ENCODE results near the gene PLXNA3. TPM values are rescaled to one million over a fixed set of nuclear protein-coding genes. Genes with fewer than 3 reads are reported as not detected.

PLXNA3 gene
- total and polyA plus RNA-seq, 5 donors from 2014 or later = 0.32 to 64.6 (median 0.35) TPM

DNA sequence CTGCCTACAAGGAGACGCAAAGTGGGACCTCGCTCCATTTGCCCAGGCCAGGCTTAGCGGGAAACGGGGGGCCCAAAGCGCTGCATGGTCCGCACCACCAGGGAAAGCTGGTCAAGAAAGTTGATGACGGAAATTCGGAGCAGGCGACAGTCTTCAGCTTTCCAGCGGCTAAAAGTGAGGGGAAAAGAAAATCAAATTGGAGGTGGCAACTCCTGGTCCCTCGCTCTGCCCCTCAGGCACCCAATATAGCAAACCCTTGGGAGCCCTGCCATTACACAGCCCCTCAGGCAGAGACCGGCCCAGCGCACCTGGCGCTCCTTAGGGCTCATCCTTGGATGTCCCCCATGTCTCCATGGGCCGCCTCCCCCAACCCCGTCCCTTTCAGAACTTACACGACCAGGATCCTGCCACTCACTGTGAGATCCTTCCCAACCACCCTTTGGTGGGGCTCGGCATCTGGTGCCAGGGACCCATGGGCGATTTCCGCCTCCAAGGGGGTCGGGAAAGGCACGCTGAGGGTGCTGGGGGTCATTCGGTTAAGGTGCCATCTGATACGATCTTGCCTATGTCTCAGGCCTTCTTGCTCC is 19.9 kb downstream of the PLXNA3 start:
- no peak for DNase-seq
- Mint-ChIP-seq H3K9me3 (no peaks in the 10 kb centered on the region), H3K4me3 (peak overlapping the region; percentile 79 to 92 (median 84)), H3K36me3 (no peaks in the 10 kb centered on the region), H3K4me1 (peaks cover 0 to 28% (median 5%) of the 10 kb centered on the region in 4 donors), H3K27me3 (no peaks in the 10 kb centered on the region), H3K27ac (peak overlapping the region in 2 of 3 donors; percentile 79 to 80)
- Histone ChIP-seq H3K36me3 (ENCODE audit: control insufficient read depth, insufficient read depth, low read length) (no peaks in the 10 kb centered on the region), H3K27ac (ENCODE audit: insufficient read depth, low read length, poor library complexity, severe bottlenecking) (peak overlapping the region; percentile 83), H3K4me1 (ENCODE audit: control insufficient read depth, insufficient read depth, low read length, poor library complexity, severe bottlenecking) (peaks cover 14% of the 10 kb centered on the region), H3K9me3 (ENCODE audit: control insufficient read depth in 2 of 2, low read length in 2 of 2) (no peaks in the 10 kb centered on the region), H3K27me3 (ENCODE audit: control insufficient read depth, insufficient read depth, low read length) (no peaks in the 10 kb centered on the region), H3K4me3 (ENCODE audit: low read depth, low read length) (peak overlapping the region; percentile 35)
- no peak for ATAC-seq (ENCODE audit: low read depth in 2 of 2)

DNA sequence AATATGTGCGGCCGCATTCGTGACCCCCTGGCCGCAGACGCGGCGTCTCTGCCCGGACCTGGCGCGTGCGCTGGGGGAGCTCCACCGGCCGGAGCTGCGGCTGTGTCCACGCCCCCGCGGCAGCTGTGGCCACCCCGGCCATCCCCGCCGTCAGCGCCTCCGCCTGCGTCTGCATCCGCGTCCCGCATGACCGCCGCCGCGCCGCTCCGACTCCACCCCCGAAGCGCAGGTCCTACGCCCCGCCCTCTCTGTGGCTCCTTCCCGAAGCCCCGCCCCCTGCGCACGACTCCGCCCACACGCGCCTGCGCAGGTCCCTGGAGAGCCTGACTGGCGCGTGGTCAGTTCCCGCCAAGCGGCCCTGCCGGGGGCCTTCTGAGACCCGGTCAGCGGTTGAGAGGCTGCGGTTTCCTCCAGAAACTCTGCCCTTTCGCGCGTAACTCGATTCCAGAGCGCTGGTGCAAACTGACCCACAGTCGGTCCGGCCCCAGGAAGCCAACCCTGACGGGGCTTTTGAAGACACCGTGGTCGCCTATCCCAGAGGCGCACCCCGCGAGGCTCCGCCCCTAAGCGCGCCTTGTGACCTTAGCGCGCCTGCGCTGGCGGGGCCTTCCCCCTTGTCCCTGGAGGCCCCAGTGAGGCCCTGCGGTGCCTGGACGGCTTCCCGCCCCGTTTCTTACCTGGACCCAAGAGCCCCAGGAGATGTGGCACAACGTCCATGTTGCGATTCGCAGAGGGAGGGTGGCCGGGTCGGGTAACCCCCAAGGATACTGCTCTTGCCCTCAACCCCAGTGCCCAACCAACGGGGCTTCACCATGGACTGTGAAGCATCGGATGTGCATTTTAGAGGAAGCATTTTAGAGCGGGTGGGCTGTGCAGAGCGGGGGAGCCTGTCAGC is 20.9 kb downstream of the PLXNA3 start, which contains the start of gene LAGE3:
Gene LAGE3, minus strand, starts transcription at position 554 of the 895 bp plus-strand sequence. Its CDS starts 366 bp downstream, at position 188.
- no peaks in the 10 kb centered on the region for H3K27me3 Mint-ChIP-seq
- H3K4me3 ChIP-seq (ENCODE audit: low read depth, low read length) = peak within 1 kb of the TSS; percentile 35

DNA sequence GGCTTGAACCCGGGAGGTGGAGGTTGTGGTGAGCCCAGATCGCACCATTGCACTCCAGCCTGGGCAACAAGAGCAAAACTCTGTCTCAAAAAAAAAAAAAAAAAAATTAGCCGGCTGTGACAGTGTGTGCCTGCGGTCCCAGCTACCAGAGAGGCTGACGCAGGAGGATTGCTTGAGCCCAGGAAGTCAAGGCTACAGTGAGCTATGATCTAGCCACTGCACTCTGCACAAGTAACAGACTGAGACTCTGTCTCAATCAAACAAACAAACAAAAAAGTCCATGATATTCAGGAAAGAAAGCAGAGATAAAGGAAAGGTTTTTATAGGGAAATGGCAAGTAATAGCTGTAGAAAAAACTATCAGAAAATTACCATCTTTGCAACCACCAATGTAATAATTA is 23.1 kb downstream of the PLXNA3 start:
- ATAC-seq (ENCODE audit: low read depth in 2 of 2) = no peak
- peaks cover 3% of the 10 kb centered on the region for H3K36me3 ChIP-seq (ENCODE audit: control insufficient read depth, insufficient read depth, low read length)
- H3K4me3 ChIP-seq (ENCODE audit: low read depth, low read length) = no peak overlapping the region
- Mint-ChIP-seq H3K36me3 (no peaks in the 10 kb centered on the region), H3K9me3 (no peaks in the 10 kb centered on the region), H3K4me3 (no peak overlapping the region), H3K4me1 (peaks cover 0 to 45% (median 5%) of the 10 kb centered on the region in 4 donors), H3K27me3 (no peaks in the 10 kb centered on the region), H3K27ac (no peak overlapping the region)
- DNase-seq = no peak
- H3K9me3 ChIP-seq (ENCODE audit: control insufficient read depth in 2 of 2, low read length in 2 of 2) = no peaks in the 10 kb centered on the region
- no peaks in the 10 kb centered on the region for H3K27me3 ChIP-seq (ENCODE audit: control insufficient read depth, insufficient read depth, low read length)
- no peak overlapping the region for H3K27ac ChIP-seq (ENCODE audit: insufficient read depth, low read length, poor library complexity, severe bottlenecking)
- H3K4me1 ChIP-seq (ENCODE audit: control insufficient read depth, insufficient read depth, low read length, poor library complexity, severe bottlenecking) = peaks cover 30% of the 10 kb centered on the region

More for the DNA sequence above, 20.9 kb downstream of the PLXNA3 start, which contains the start of gene LAGE3:
- H3K9me3 ChIP-seq (ENCODE audit: control insufficient read depth in 2 of 2, low read length in 2 of 2) = no peaks in the 10 kb centered on the region
- peak within 1 kb of the TSS; percentile 79 to 92 (median 84) for H3K4me3 Mint-ChIP-seq
- peak within 1 kb of the TSS; percentile 43 to 90 (median 84) for H3K27ac Mint-ChIP-seq
- ATAC-seq (ENCODE audit: low read depth in 2 of 2) (peak; percentile 88 to 89), DNase-seq (peak; percentile 87 to 93 (median 91))
- H3K9me3 Mint-ChIP-seq = no peaks in the 10 kb centered on the region
- no peaks in the 10 kb centered on the region for H3K36me3 Mint-ChIP-seq
- peak within 1 kb of the TSS; percentile 83 for H3K27ac ChIP-seq (ENCODE audit: insufficient read depth, low read length, poor library complexity, severe bottlenecking)
- H3K27me3 ChIP-seq (ENCODE audit: control insufficient read depth, insufficient read depth, low read length) = no peaks in the 10 kb centered on the region
- H3K4me1 ChIP-seq (ENCODE audit: control insufficient read depth, insufficient read depth, low read length, poor library complexity, severe bottlenecking) = peaks cover 14% of the 10 kb centered on the region
- no peaks in the 10 kb centered on the region for H3K36me3 ChIP-seq (ENCODE audit: control insufficient read depth, insufficient read depth, low read length)
- peaks cover 0 to 34% (median 5%) of the 10 kb centered on the region in 4 donors for H3K4me1 Mint-ChIP-seq

DNA sequence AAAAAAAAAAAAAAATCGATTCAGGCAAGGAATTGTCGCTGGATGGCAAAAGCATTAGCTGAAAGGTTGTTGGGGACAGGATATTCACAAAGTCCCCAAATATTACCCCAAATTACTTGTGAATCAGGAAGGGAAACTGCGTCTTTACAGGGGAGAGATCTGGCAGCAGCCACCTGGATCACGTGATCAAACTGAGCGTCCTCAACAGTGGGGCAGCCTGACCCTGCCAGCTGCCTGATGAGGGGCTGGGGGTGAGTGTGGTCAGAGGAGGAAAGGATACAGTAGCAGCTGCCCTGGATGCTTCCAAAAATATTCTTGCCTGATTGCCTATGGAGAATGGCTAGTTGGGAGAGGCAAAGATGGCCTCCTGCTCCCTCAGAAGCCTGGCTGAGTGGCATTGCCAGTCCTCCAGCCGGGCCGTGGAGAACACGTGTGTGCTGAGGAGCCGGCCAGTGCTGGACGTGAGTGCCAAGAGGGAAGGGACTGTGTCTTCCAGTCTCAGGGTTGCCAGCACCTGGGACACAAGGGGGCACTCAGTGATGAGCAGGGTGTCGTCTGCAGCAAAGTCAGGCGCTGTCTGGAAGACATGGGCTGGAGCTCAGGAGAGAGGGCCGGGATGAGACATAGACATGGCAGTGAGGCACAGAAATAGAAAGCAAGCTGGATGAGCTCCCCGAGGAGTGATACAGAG is 24.0 kb downstream of the PLXNA3 start:
- Mint-ChIP-seq H3K27ac (no peak overlapping the region), H3K4me1 (peaks cover 0 to 42% (median 4%) of the 10 kb centered on the region in 4 donors), H3K9me3 (no peaks in the 10 kb centered on the region), H3K27me3 (no peaks in the 10 kb centered on the region), H3K4me3 (peak overlapping the region in 3 of 4 donors; percentile 21 to 43 (median 24)), H3K36me3 (no peaks in the 10 kb centered on the region)
- ATAC-seq (ENCODE audit: low read depth in 2 of 2) (no peak), DNase-seq (no peak)
- H3K27me3 ChIP-seq (ENCODE audit: control insufficient read depth, insufficient read depth, low read length) = no peaks in the 10 kb centered on the region
- no peak overlapping the region for H3K27ac ChIP-seq (ENCODE audit: insufficient read depth, low read length, poor library complexity, severe bottlenecking)
- no peak overlapping the region for H3K4me3 ChIP-seq (ENCODE audit: low read depth, low read length)
- H3K4me1 ChIP-seq (ENCODE audit: control insufficient read depth, insufficient read depth, low read length, poor library complexity, severe bottlenecking) = peaks cover 30% of the 10 kb centered on the region
- peaks cover 3% of the 10 kb centered on the region for H3K36me3 ChIP-seq (ENCODE audit: control insufficient read depth, insufficient read depth, low read length)
- no peaks in the 10 kb centered on the region for H3K9me3 ChIP-seq (ENCODE audit: control insufficient read depth in 2 of 2, low read length in 2 of 2)

DNA sequence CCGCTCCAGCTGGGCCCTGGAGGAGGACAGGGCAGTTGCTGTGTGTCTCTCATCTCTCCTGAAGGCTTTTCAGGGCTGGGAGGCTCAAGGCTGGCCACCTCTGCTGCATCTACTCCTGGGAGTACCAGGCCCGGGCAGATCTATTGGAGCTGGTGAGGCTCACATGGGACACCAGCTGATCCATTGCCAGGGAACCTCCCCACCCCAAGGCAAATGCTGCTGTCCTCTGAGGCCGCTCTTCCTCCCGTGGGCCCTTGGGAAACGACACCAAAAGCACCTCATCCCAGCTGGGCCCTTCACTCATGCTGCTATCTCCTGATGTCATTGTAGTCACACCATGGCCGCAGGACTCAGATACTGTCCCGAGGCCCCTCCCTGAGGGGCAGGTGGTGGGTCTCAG is 24.7 kb downstream of the PLXNA3 start:
- Histone ChIP-seq H3K27ac (ENCODE audit: insufficient read depth, low read length, poor library complexity, severe bottlenecking) (no peak overlapping the region), H3K27me3 (ENCODE audit: control insufficient read depth, insufficient read depth, low read length) (no peaks in the 10 kb centered on the region), H3K9me3 (ENCODE audit: control insufficient read depth in 2 of 2, low read length in 2 of 2) (no peaks in the 10 kb centered on the region), H3K4me1 (ENCODE audit: control insufficient read depth, insufficient read depth, low read length, poor library complexity, severe bottlenecking) (peaks cover 29% of the 10 kb centered on the region), H3K36me3 (ENCODE audit: control insufficient read depth, insufficient read depth, low read length) (peaks cover 3% of the 10 kb centered on the region), H3K4me3 (ENCODE audit: low read depth, low read length) (no peak overlapping the region)
- no peaks in the 10 kb centered on the region for H3K27me3 Mint-ChIP-seq
- no peaks in the 10 kb centered on the region for H3K36me3 Mint-ChIP-seq
- peak overlapping the region in 1 of 4 donors; percentile 43 for H3K4me3 Mint-ChIP-seq
- peaks cover 0 to 37% (median 5%) of the 10 kb centered on the region in 4 donors for H3K4me1 Mint-ChIP-seq
- DNase-seq = no peak
- H3K9me3 Mint-ChIP-seq = no peaks in the 10 kb centered on the region
- no peak overlapping the region for H3K27ac Mint-ChIP-seq
- no peak for ATAC-seq (ENCODE audit: low read depth in 2 of 2)

DNA sequence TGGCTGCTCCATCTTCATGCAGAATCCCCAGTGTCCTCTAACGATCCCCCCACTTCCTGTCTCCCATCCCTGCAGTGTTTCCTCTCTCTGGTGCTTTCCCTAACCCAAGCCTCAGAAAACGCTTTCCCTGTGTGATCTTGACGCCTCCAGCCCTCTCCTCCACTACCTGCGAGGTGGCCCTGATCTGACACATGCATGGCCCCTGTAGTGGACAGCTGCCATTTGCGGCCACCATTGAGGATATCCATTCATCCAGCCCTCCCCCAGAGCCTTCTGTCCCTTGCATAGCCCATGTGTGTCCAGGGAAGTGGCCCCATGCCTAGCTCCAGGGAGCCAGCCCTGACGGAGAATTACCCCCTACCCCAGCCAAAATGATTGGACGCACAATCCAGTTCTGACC is 25.2 kb downstream of the PLXNA3 start:
- Mint-ChIP-seq H3K27me3 (no peaks in the 10 kb centered on the region), H3K27ac (no peak overlapping the region), H3K36me3 (no peaks in the 10 kb centered on the region), H3K9me3 (no peaks in the 10 kb centered on the region), H3K4me3 (peak overlapping the region in 1 of 4 donors; percentile 44), H3K4me1 (peaks cover 0 to 40% (median 6%) of the 10 kb centered on the region in 4 donors)
- Histone ChIP-seq H3K9me3 (ENCODE audit: control insufficient read depth in 2 of 2, low read length in 2 of 2) (no peaks in the 10 kb centered on the region), H3K4me3 (ENCODE audit: low read depth, low read length) (no peak overlapping the region), H3K27me3 (ENCODE audit: control insufficient read depth, insufficient read depth, low read length) (no peaks in the 10 kb centered on the region), H3K36me3 (ENCODE audit: control insufficient read depth, insufficient read depth, low read length) (peaks cover 3% of the 10 kb centered on the region), H3K27ac (ENCODE audit: insufficient read depth, low read length, poor library complexity, severe bottlenecking) (no peak overlapping the region), H3K4me1 (ENCODE audit: control insufficient read depth, insufficient read depth, low read length, poor library complexity, severe bottlenecking) (peaks cover 27% of the 10 kb centered on the region)
- no peak for DNase-seq
- ATAC-seq (ENCODE audit: low read depth in 2 of 2) = no peak

DNA sequence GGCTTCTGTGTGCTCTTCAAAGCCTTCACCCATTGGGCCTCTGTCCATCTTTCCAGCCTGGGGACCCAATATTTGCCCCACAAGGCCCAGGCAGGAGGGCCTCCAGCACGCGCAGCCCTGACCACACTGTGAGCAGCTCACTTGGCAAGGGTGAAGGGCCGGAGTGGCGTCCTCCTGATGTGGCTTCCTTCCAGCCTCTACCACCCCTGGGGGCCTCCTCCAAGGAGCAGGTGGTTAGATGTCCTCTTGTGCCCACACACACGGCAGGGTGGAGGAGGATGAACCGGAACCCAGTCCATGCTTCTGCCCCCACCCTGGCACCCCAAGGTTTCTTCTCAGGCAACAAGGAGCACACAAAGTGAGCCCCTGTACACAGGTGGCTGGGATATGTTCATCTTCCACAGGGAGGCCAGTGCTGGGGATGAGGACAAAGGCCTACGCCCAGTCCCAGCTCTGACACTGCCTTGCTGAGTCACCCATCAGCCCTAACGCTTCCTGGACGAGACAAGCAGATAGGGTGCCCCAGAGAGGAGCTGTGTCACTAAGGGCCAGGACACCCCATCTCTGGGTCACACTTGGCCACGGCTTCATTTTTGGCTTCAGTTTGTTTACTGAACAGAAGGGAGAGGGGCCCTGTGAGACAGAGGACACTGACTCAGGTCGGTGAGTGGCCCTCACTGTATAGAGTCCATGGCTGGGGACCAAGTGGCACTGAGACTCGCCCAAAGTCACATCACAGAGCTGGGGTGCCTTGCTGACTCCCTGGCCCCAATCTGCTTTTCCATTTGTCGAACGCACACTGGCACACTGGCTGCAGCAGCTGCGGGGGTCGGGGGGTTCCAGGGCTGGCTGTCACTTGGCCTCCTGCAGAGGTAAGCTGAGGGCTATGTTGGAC is 26.4 kb downstream of the PLXNA3 start:
- Mint-ChIP-seq H3K27me3 (no peaks in the 10 kb centered on the region), H3K4me3 (peak overlapping the region in 3 of 4 donors; percentile 44 to 72 (median 57)), H3K27ac (no peak overlapping the region), H3K4me1 (peaks cover 0 to 47% (median 6%) of the 10 kb centered on the region in 4 donors), H3K36me3 (no peaks in the 10 kb centered on the region), H3K9me3 (no peaks in the 10 kb centered on the region)
- Histone ChIP-seq H3K4me1 (ENCODE audit: control insufficient read depth, insufficient read depth, low read length, poor library complexity, severe bottlenecking) (peaks cover 31% of the 10 kb centered on the region), H3K9me3 (ENCODE audit: control insufficient read depth in 2 of 2, low read length in 2 of 2) (no peaks in the 10 kb centered on the region), H3K27ac (ENCODE audit: insufficient read depth, low read length, poor library complexity, severe bottlenecking) (no peak overlapping the region), H3K4me3 (ENCODE audit: low read depth, low read length) (no peak overlapping the region), H3K36me3 (ENCODE audit: control insufficient read depth, insufficient read depth, low read length) (peaks cover 3% of the 10 kb centered on the region), H3K27me3 (ENCODE audit: control insufficient read depth, insufficient read depth, low read length) (no peaks in the 10 kb centered on the region)
- DNase-seq (peak in 1 of 3 donors; percentile 13), ATAC-seq (ENCODE audit: low read depth in 2 of 2) (no peak)
